Lower leg skin (tissue), 3 donors: ENCODE results near the gene REL.

ENCODE experiments used
- CTCF ChIP-seq, 3 donors: fragments of 450-650 bp; IDR thresholded peaks; one replicate each; pipeline ENCODE4 v1.5.1; 2016; ENCODE audit warnings: antibody characterized with exemption in 3 of 3, mild to moderate bottlenecking in 3 of 3, moderate library complexity in 2 of 3
- POLR2A ChIP-seq, 2 donors: fragments of 450-650 bp; IDR thresholded peaks; one replicate each; pipeline ENCODE4 v1.6.1; 2016 to 2017; ENCODE audit warnings: antibody characterized with exemption in 2 of 2, mild to moderate bottlenecking in 1 of 2, moderate library complexity in 1 of 2

- TF ChIP-seq POLR2A (IDR thresholded peaks at IDR 0.05) (no peak), CTCF (IDR thresholded peaks at IDR 0.05) (no peak)
These were observed 19.6 kb upstream of the REL start for GRCh38 chr2:60861736-60862135.
